Neural progenitor cell (in vitro differentiated cells): Measurements from ENCODE around the gene DSCAML1. TPM values are rescaled to one million over a fixed set of nuclear protein-coding genes. Genes with fewer than 3 reads are reported as not detected.
A peak's percentile ranks its signal among the peaks of the same experiment; 100 is the strongest.

Experiments used
- DNase-seq: peaks from one replicate; pipeline ENCODE4 v3.0.0-alpha.2; 2016; ENCODE audit warnings: low spot score
- H2AFZ ChIP-seq: fragments of 200-600 bp; sonication (generic); replicated peaks from 2 replicates; pipeline ENCODE4 v1.6.1; 2016; ENCODE audit warnings: antibody characterized with exemption
- H3F3A ChIP-seq: fragments of 200-600 bp; sonication (generic); 2 replicates; pipeline ENCODE4 v1.6.1; 2016; ENCODE audit warnings: antibody characterized with exemption, low read depth
- H3K27ac ChIP-seq: fragments of 200-600 bp; sonication (generic); 2 replicates; pipeline ENCODE4 v1.5.1; 2016; ENCODE audit warnings: mild to moderate bottlenecking
- H3K27me3 ChIP-seq: fragments of 200-600 bp; sonication (generic); 2 replicates; pipeline ENCODE4 v1.6.1; 2016; ENCODE audit warnings: mild to moderate bottlenecking, moderate library complexity
- H3K36me3 ChIP-seq: fragments of 200-600 bp; sonication (generic); 2 replicates; pipeline ENCODE4 v1.5.1; 2016
- H3K4me1 ChIP-seq: fragments of 200-600 bp; sonication (generic); 2 replicates; pipeline ENCODE4 v1.6.1; 2016; ENCODE audit warnings: mixed run types
- H3K4me2 ChIP-seq: fragments of 200-600 bp; sonication (generic); 2 replicates; pipeline ENCODE4 v1.6.1; 2016
- H3K4me3 ChIP-seq: fragments of 200-600 bp; sonication (generic); 2 replicates; pipeline ENCODE4 v1.5.1; 2016
- H3K79me2 ChIP-seq: fragments of 200-600 bp; sonication (generic); 2 replicates; pipeline ENCODE4 v1.6.1; 2016; ENCODE audit warnings: low read depth
- H3K9ac ChIP-seq: fragments of 200-600 bp; sonication (generic); 2 replicates; pipeline ENCODE4 v1.6.1; 2016
- H3K9me3 ChIP-seq: fragments of 200-600 bp; sonication (generic); 2 replicates; pipeline ENCODE4 v1.5.1; 2016; ENCODE audit warnings: low read depth
- H4K20me1 ChIP-seq: fragments of 200-600 bp; sonication (generic); 2 replicates; pipeline ENCODE4 v1.6.1; 2016; ENCODE audit warnings: low read depth
- H3K27ac Mint-ChIP-seq: 3 replicates; pipeline ENCODE4 v1.8.0; 2021; ENCODE audit warnings: mixed read lengths
- H3K27me3 Mint-ChIP-seq: 2 replicates; pipeline ENCODE4 v1.8.0; 2022; ENCODE audit warnings: low read depth, mild to moderate bottlenecking, inconsistent platforms, moderate library complexity, mixed read lengths; ENCODE audit not compliant: insufficient read depth
- H3K36me3 Mint-ChIP-seq: 3 replicates; pipeline ENCODE4 v1.8.0; 2021; ENCODE audit warnings: mixed read lengths
- H3K4me1 Mint-ChIP-seq: 3 replicates; pipeline ENCODE4 v1.8.0; 2021; ENCODE audit warnings: mixed read lengths
- H3K4me3 Mint-ChIP-seq: 3 replicates; pipeline ENCODE4 v1.8.0; 2021; ENCODE audit warnings: mild to moderate bottlenecking, moderate library complexity, mixed read lengths
- H3K9me3 Mint-ChIP-seq: 3 replicates; pipeline ENCODE4 v1.8.0; 2020; ENCODE audit warnings: mixed read lengths
- CTCF ChIP-seq: fragments of 200-600 bp; sonication (generic); IDR thresholded peaks from 2 replicates; pipeline ENCODE4 v1.5.1; 2017; ENCODE audit warnings: antibody characterized with exemption, mild to moderate bottlenecking
- EZH2 ChIP-seq: fragments of 200-600 bp; sonication (generic); IDR thresholded peaks from 2 replicates; pipeline ENCODE4 v1.6.1; 2017; ENCODE audit warnings: antibody characterized with exemption, mild to moderate bottlenecking, moderate library complexity
- EZH2phosphoT487 ChIP-seq: fragments of 200-600 bp; sonication (generic); IDR thresholded peaks from 2 replicates; pipeline ENCODE4 v1.6.1; 2017; ENCODE audit warnings: antibody characterized with exemption
- total RNA-seq: library from RNA; depleted of rRNA; stranded (reverse); fragments of >200 nt; gene quantifications from 2 replicates; pipeline ENCODE4 v1.2.3, GENCODE V29; 2015; ENCODE audit warnings: low replicate concordance

Gene DSCAML1
- total RNA-seq, 1 donor from 2014 or later, result 0.06 TPM

- Histone ChIP-seq H4K20me1 (no peaks in the 10 kb centered on the region), H2AFZ (no peak overlapping the region), H3K4me1 (no peaks in the 10 kb centered on the region), H3K9ac (no peak overlapping the region), H3K27ac (no peak overlapping the region), H3K4me3 (no peak overlapping the region), H3F3A (no peaks in the 10 kb centered on the region), H3K36me3 (no peaks in the 10 kb centered on the region), H3K9me3 (no peaks in the 10 kb centered on the region), H3K27me3 (no peaks in the 10 kb centered on the region), H3K4me2 (no peak overlapping the region), H3K79me2 (no peaks in the 10 kb centered on the region)
- H3K27me3 Mint-ChIP-seq, result peaks cover 9% of the 10 kb centered on the region
- H3K27ac Mint-ChIP-seq, result no peak overlapping the region
- peaks cover 6% of the 10 kb centered on the region for H3K9me3 Mint-ChIP-seq
- no peaks in the 10 kb centered on the region for H3K36me3 Mint-ChIP-seq
- H3K4me3 Mint-ChIP-seq, result peak overlapping the region; percentile 7
- no peak for DNase-seq
- no peak for TF ChIP-seq CTCF
- TF ChIP-seq EZH2, result no peak
- no peak for TF ChIP-seq EZH2phosphoT487
- no peaks in the 10 kb centered on the region for H3K4me1 Mint-ChIP-seq
Measured at GRCh38 chr11:117569911-117570310, 227.1 kb downstream of the DSCAML1 start.

GRCh38 chr11:117565709-117566108 is 231.3 kb downstream of the DSCAML1 start:
- no peaks in the 10 kb centered on the region for H3K79me2 ChIP-seq
- no peaks in the 10 kb centered on the region for H3K36me3 ChIP-seq
- H3K4me1 ChIP-seq, result no peaks in the 10 kb centered on the region
- no peak overlapping the region for H3K27ac ChIP-seq
- no peak overlapping the region for H3K4me2 ChIP-seq
- Mint-ChIP-seq H3K4me3 (no peak overlapping the region), H3K9me3 (peaks cover 6% of the 10 kb centered on the region), H3K27ac (no peak overlapping the region), H3K36me3 (no peaks in the 10 kb centered on the region), H3K4me1 (no peaks in the 10 kb centered on the region), H3K27me3 (peaks cover 16% of the 10 kb centered on the region)
- H3K27me3 ChIP-seq, result no peaks in the 10 kb centered on the region
- H2AFZ ChIP-seq, result no peak overlapping the region
- H3K9me3 ChIP-seq, result no peaks in the 10 kb centered on the region
- no peak overlapping the region for H3K4me3 ChIP-seq
- H3K9ac ChIP-seq, result no peak overlapping the region
- TF ChIP-seq EZH2phosphoT487 (no peak), CTCF (no peak), EZH2 (no peak)
- DNase-seq, result peak; percentile 37
- H3F3A ChIP-seq, result no peaks in the 10 kb centered on the region
- H4K20me1 ChIP-seq, result no peaks in the 10 kb centered on the region

GRCh38 chr11:117564321-117564720 is 232.7 kb downstream of the DSCAML1 start:
- Mint-ChIP-seq H3K27me3 (peaks cover 10% of the 10 kb centered on the region), H3K36me3 (no peaks in the 10 kb centered on the region), H3K4me1 (peaks cover 2% of the 10 kb centered on the region), H3K27ac (no peak overlapping the region), H3K9me3 (peaks cover under 1% of the 10 kb centered on the region), H3K4me3 (no peak overlapping the region)
- Histone ChIP-seq H3K9me3 (no peaks in the 10 kb centered on the region), H3K27ac (no peak overlapping the region), H3K36me3 (no peaks in the 10 kb centered on the region), H3K4me1 (no peaks in the 10 kb centered on the region), H2AFZ (no peak overlapping the region), H3K79me2 (no peaks in the 10 kb centered on the region), H3K27me3 (no peaks in the 10 kb centered on the region), H3K9ac (no peak overlapping the region), H3K4me3 (no peak overlapping the region), H3F3A (no peaks in the 10 kb centered on the region), H3K4me2 (no peak overlapping the region), H4K20me1 (no peaks in the 10 kb centered on the region)
- no peak for DNase-seq
- TF ChIP-seq CTCF, result no peak
- no peak for TF ChIP-seq EZH2
- no peak for TF ChIP-seq EZH2phosphoT487
